NCI-H2107 treated with DMSO at 0.1 percent for 48 hours (cell line): ENCODE results near the gene DIP2C.
"Not testable (repeated sequence)": the region's sequence is repeated elsewhere in the genome, so short reads cannot be mapped to it uniquely, and the experiment has no call there.

Source experiments
- DNase-seq: peaks from one replicate; lab custom pipeline; 2025; ENCODE audit not compliant: unreplicated experiment; lab: John Stamatoyannopoulos, UW

The DIP2C gene

DNA sequence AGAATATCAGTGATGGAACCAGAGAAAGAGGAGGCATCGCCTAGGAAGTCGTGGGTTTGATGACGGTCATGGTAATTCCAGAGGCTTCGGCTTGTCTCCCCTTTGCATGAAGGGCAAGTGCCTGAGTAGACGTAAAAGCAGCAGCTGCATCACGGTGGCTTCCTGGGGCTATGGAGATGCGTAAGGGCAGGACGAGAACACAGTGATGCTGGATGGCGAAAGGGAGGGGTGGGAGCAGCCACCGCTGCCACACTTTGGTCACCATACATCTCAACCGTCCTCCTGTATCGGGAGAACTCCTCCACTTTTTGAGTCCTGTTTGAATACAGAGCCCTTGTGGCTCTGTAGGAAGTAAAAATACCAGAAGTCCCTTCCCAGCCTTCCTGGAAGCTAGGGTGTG lies 371.5 kb downstream of the DIP2C start:
- DNase-seq = no peak

DNA sequence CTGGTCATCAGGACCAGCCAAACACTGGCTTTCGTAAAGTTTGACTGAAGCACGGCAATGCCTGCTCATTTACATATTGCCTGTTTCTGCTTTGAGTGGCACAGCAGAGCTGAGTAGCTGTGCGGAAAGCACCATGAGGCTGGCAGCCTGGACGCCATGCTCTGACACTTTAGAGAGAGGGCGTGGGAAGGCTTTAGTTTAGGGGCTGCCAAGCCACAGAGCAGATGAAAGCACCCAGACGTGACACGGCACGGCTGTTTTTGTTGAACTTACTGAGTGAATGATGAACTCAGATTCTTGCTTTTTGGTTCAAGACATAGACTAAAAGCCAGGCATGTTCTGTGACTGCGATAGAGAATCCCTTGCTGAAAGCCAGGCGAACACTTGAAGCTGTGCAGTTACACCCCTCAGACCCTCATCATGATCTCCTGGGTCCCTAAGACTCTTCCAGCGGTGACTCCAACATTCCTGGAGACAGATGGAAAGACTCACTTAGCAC lies 372.1 kb downstream of the DIP2C start:
- DNase-seq = no peak

DNA sequence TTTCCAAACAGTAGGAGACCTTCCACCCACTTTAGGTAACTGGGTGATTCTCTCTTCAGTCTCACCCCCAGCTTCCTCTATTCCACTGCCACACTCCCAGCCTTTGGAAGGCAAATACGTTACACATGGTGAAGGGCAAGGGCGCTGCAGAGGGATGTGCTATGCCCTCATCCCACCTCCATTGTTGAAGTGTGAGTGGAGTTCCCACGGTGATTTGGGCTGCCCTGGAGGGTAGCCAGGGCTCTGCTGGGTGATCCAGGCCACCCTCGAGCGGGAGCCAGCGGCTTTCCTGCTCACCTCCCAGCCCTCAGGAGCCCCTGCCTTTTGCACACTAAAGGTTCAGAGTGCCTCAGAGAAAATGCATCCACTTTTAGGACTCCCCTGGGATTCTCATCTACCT lies 373.1 kb downstream of the DIP2C start:
- no peak for DNase-seq

DNA sequence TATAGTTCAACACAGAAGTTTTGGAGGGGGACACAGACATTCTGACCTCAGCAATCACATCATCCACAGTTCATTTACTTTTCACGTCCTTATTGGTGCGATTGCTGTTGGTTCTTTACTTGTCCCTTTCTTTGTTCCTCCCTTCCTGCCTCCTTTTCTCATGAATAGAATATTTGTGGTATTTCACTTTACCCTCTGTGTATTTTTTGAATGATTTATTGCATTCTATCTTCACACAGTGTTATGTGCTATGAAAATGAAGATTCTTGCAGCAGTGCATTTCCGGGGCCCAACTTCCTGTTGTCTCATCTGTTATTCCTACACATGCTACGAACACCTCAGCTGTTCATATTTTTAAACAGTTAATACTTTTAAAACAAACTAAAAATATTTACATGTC lies 374.6 kb downstream of the DIP2C start:
- DNase-seq = no peak

DNA sequence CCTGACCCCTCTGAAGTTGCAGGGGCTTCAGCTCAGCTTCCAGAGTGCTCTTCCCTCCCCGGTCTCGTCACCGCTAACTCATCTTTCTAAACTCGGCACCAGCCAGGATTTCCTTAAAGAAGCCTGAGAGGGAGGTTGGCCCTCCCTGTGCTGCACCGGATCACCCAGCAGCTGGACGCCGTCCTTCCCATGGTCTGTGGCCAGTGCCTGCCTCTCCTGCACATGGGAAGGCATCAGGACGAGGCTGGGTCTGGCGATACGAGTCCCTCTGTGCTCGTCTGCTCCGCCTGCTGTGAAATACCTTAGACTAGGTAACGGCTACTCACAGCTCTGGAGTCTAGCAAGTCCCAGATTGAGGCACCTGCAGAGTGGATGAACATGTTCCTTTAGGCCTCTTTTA lies 375.1 kb downstream of the DIP2C start:
- no peak for DNase-seq

DNA sequence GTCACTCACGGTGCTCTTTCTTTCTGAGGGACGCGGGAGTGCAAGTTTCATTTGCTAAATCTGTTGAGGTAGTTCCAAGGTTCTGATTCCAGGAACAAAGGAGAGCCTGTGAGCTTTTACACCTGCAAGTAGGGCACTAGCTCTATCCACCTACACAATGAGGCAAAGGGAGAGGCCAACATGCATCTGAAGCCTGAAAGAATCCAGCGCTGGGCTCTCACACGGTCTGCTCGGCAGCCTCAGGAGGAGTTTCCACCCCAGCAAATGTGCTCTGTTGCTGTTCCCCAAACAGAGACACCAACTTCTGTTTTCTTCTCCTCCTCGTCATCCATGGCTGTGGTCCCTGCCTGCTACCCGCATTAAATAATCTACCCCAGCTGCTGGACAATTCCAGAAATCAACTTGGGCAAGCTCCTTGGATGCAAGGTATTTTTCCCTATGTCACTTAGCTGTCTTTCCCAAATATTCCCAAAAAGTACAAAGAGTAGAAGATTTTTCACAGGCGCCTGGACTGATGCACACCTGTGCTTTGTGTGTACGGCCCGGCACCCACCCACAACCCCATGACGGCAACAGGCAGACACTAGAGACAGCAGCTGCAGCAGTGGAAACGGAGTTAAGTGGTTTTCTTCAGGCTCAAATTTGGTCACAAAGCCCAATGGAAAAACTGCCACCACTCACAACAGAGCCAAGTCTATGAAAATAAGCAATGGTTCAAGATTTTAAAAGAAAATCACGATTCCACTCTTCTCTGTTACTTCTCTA lies 377.4 kb downstream of the DIP2C start:
- DNase-seq = no peak

DNA sequence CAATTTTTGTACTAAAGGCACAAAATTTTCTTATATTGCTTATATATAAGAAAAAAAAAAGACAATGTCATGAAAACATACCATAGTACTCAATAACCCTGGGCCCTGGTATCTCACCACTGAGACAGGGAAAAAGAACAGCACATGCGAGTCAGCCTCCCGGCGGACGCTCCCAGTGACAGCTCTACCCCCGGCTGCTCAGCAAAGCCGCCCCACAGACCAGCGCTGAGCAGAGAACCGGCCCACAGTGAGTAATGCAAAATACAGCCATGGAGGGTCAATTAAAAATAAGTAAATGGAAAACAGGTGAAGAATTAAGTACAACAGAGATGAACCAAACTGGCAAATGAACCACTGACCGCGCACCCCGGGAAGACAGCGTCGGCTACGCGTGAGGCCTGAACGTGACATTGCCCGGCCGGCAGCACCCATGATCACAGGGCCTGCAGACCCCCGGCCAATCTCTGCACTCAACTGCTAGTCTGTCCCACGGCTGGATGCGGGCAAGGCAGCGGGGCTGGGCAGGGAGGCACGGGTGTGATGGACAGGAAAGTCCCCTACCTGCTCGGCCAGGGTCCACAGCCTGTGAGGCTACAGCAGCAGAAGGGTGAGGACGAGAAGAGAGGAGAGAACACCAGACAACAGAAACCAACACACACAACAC lies 378.4 kb downstream of the DIP2C start:
- no peak for DNase-seq

DNA sequence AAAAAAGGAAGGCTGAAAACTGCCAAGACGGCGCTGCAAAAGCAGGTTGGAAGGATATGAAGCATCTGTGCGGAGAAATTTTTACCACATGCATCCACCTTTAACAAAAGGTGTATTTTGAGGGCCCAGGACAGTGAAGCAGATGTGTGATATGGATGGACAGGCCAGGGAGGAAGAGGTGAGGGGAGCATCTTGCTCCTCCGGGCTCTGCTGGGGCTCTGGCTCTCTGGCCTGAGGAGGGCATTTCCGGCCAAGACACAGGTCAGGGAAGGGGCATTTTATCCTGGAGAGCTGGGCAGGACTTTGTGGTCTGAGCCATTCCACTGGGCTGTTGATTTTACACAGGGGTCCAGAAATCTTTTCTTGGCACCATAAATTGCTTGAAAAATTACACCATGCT lies 379.1 kb downstream of the DIP2C start:
- no peak for DNase-seq

DNA sequence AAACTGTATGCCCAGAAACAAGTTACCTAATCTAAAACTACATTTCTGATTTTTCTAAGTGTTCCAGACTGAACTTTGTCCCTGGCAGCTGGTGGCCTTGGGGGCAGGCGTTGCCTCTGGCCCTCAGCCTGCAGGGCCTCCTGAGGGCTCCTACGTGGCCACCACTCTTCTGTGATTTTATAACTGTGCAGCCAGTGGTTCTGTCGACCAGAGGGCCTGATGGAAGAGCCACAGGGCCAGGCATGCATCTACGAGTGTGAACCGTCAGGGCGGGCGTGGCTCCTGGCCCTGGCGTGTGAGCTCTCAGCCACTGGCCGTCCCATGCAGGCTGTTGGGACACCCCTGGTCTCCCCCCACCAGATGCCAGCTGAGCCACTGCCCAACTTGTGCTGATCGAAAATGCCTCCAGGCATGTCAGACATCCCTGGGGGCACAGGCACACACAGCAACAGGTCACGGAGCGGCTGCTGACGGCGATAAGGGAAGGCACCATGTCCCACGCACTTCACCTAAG lies 380.8 kb downstream of the DIP2C start:
- DNase-seq = no peak

DNA sequence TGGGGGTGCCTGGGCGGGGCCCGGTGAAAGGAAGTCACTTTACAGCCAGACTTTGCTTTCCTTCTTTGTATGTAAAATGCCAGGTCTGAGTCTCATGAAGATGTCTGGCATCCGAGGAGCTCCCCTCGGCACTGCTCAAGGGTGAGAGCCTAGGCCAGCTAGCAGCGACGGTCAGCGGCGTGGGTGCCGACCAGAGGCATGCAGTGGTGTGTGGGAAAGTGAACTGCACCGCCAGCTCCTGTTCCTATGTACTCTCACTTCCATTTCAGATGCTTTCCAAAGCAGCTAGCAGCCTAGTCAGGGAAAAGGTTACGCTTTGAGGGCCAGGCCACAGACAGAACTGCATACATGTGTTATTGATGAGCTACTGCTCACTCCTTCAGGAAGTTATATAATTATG lies 381.4 kb downstream of the DIP2C start:
- DNase-seq = no peak

DNA sequence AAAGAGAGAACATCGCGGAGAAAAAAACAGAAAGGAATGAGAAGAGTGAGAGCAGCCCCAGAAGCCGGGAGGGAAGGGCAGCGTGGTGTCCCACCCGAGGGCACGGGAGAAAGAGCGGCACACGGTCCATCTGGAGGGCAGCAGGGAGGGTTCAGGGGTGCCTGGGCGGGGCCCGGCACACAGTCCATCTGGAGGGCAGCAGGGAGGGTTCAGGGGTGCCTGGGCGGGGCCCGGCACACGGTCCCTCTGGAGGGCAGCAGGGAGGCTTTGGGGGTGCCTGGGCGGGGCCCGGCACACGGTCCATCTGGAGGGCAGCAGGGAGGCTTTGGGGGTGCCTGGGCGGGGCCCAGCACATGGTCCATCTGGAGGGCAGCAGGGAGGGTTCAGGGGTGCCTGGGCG lies 381.8 kb downstream of the DIP2C start:
- DNase-seq = no peak

DNA sequence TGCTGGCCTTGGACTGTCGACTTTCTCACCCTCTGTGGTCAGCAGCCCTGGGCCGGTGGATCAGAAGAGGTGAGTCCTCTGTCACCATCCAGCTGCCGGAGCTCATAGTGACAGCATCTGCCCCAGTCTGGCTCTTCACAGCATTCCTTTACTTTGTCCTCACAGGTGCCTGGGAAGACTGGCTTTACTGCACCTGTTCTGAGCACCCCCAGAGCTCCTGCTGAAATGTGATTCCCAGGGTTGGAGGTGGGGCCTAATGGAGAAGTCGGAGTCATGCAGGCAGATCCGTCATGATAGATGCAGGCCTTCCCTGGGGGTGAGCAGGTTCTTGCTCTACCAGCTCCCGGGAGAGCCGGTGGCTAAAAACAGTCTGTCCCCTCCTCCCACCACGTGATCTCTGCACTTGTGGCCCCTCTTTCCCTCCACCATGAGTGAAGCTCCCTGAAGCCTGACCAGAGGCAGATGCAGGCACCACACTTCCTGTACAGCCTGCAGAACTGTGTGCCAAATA lies 382.7 kb downstream of the DIP2C start:
- peak; percentile 30 for DNase-seq

DNA sequence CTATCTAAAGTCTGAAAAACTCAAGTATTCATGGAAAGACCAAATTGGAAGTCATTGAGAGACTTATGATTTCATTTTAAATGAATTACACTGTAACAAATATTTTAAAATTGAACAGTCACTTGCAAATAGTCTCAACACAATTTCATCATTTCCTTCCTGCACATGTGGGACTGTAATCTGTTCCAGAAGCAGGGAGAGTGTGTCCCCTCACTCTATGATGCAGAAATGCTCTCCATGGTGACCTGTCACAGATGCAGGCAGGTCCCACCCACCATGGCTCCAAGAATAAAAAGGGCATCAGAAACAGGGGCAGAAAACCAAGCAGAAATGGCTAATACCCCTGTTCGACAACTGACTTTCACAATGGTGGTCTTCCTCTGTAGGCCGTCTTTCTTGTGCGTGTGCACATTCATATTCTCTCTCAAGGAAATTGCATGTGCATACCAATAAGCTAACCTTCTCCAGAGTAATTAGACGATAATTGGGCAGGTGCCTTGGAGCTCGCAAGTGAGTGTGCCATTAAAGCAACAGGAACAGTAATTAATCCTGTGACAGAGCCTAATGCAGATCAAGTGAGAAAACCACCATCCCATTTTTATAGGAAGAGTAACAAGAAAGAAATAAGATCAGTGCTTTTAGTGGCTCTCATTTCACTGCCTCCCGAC lies 383.3 kb downstream of the DIP2C start:
- no peak for DNase-seq

DNA sequence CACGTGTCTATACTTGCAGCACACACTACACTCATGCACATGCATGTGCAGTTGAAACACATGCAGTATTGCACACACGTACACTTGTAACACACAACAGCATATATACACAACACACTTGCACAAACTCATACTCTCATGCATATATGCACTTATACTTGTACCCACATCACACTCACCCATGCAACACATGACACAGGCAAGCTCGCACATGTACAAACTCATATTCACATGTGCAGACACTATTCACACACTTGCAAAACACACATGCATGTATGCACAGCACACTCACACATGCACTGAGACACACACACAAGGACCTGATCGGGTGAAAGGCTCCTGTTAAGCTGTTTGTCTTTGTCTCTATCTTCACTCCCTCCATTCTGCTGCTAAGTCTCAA lies 384.4 kb downstream of the DIP2C start:
- no peak for DNase-seq

DNA sequence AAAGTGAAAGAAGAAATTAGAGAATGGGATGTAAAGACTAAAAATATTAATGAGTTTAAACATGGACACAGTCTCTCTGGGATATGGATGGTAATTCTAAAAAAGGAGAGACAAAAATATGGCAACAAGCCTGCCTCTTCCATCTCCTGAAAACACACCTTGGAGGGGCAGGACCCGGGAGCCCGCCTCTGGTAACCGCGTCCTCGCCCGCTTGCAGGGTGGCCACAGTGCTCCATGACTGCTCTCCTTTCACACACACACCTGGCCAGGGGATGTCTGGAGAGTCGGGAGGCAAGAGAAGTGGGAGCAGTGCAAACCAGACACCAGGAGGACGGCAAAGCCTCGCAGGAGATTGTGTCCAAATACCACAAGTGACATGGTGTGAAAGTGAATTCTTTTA lies 387.9 kb downstream of the DIP2C start:
- DNase-seq = no peak

DNA sequence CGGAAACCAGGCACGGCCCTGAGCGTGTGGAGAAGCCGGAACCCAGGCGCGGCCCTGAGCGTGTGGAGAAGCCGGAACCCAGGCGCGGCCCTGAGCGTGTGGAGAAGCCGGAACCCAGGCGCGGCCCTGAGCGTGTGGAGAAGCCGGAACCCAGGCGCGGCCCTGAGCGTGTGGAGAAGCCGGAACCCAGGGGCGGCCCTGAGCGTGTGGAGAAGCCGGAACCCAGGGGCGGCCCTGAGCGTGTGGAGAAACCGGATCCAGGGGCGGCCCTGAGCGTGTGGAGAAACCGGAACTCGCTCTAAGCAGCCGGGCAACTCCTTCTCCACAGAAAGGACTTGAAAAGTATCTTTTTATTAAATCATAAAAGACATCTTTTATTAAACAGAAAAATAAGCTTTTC lies 388.9 kb downstream of the DIP2C start:
- not testable (repeated sequence) for DNase-seq

DNA sequence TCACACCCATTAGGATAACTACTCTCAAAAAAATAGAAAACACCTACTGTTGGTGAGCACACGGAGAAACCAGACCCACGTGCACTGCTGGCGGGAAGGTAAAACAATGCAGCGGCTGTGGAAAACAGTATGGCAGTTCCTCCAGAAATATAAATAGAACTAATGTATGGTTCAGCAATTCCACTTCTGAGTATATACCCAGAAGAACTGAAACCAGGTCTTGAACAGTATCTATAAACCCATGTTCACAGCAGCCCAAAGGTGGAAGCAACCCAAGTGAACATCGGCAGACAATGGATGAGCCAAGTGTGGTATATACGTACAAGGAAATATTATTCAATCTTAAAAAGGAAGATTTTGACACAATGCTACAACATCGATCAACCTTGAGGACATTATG lies 389.5 kb downstream of the DIP2C start:
- DNase-seq = no peak

DNA sequence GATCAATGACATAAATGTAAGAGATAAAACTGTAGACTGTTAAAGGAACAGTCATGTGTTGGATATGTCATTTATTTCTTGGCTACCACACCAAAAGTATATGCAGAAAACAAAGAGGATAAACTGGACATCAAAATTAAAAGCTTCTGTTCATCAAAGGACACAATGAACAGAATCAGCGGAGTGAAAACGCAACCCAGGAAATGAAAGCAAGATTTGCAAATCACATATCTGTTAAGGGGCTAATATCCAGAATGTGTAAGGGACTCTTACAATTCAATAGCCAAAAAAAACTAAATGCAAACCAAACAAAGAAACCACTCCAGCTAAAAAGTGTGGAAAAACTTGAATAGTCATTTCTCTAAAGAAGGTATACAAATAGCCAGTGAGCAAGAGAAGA lies 390.0 kb downstream of the DIP2C start:
- no peak for DNase-seq

DNA sequence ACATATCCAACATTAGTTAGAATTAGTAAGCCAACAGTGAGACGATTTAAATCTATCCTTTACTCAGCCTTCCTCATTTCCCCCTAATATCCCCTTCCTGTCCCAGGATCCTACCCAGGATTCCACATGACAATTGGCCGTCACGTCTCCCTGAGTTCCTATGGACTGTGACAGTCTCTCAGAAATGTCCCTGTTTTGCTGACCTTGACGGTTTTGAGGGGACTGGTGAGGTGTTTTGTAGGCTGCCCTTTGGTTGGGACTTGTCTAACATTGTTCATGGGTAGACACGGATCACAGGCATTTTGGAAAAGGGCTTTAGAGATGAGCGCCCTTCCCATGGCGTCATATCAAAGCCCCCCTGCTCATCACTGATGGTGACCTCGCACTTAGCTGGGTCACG lies 391.4 kb downstream of the DIP2C start:
- DNase-seq = no peak

DNA sequence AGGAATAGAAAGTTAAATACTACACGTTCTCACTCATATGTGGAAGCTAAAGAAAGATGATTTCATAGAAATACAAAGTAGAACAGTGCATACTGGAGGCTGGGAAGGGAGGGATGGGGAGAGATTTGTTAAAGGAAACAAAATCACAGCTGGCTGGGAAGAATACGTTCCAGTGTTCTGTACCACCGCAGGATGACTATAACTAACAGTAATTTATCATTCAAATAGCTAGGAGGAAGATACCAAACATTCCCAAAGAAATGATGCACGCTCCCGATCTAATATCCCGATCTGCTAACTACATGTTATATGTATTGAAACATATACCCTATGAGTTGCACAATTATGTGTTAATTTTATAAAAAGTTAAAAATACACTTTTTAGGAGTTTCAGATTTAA lies 391.9 kb downstream of the DIP2C start:
- no peak for DNase-seq

DNA sequence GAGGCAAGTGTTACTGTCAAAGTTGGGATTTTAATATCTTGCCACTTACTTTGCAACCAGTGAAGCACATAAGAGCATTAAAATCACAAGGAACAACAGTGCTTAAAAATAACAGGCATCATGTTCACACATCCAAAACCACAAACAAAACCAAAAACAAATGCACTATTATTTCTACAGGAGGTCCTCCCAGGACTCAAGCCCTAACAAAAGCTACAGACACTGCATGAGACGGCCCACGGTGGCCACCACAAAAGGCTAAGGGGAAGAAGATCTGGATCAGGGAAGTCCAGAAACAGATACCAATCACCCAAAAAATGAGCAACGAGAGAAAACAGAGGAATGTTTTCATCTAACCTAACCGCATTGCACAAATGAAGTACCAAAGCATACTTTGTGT lies 395.8 kb downstream of the DIP2C start:
- DNase-seq = peak; percentile 47
